ENCODE measurements around the gene MOB2.

MOB2 gene

DNA sequence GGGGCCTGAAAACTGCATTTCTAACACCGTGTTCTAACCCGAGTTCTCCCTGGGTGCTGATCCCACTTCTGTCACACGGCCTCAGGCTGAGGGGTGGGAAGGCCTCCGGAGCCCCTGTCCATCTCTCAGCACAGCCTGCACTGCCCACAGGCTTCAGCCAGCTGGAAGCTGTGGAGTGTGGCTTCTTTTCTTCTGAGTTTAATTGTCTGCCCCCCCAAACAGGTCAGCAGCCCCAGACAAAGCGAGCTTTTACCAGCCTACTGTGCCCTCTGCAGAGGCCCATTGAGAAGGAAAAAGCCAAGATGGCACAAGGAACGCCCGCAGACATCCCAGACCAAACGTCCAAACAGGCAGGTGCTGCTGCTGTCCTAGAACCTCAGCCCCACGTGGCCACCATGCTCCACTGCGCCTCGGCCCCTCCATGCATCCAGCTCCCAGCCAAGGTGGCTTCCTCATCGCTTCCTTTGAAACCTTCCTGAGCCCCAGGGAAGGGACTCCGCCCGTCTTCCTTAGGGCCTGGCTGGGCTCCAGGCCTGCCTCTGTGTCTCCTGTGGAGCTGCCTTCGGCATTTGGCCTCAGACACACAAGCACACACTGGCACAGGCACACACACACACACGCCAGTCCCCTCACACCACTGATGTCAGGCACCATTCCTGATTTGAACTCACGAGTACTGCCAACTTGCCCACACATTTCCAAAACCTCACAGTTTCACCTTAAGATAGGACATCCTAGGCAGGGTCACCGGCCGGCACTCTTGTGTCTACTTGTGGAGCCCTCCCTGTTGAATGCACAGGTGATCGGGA, 1.7 kb downstream of the MOB2 start:
- DNase-seq (ENCODE audit: low spot score) = no peak

DNA sequence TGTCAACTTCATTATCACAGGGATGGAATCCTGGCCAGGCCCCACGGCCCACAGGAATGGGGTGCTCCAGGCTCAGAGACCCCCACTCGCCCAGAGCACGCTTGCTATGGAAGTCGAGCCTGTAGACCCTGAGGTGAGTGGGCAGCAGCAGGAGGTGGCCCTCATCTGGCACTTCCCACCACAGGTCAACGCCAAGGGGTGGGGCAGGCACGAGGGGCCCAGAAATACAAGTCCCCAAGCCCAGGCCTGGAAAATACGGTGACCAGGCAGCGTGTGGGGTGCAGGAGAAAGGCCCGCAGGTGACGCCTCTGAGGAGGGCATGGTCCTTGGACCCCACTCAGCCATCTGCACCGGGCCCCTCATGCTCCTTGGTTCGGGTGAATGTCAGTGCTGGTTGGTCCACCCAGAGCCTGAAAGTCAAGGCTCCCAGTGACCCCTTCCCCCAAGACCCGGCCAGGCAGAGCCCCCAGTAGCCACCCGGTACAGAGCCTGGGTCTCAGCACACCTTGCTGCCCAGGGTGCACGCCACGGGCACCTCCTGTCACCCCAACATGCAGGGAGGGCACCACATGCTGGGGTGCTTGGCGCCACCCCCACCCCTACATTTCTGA, 2.4 kb downstream of the MOB2 start:
- no peak for DNase-seq (ENCODE audit: low spot score)

DNA sequence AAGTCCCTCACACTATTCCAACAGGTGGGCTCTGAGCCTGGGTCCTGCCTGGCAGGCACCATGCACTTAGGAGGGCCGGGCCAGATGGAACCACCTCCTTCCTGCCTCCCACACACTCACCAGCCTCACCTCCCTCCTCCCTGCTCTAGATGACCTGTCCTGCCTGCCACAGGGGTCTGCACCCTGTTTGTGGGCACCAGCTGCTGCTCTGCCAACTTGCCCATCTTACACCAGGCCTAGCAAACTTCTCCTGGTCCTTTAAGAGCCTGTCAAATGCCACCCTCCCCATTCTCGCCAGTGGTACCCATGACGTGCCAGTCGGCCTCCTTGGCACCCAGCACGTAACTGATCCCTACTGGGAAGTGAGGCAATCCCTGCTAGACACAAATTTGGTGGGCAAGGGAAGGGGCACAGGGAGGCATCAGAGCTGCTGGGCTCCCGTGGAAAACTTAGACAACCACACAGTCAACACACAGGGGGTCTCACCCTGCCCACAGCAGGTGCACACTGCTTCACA, 3.1 kb downstream of the MOB2 start:
- DNase-seq (ENCODE audit: low spot score) = no peak

DNA sequence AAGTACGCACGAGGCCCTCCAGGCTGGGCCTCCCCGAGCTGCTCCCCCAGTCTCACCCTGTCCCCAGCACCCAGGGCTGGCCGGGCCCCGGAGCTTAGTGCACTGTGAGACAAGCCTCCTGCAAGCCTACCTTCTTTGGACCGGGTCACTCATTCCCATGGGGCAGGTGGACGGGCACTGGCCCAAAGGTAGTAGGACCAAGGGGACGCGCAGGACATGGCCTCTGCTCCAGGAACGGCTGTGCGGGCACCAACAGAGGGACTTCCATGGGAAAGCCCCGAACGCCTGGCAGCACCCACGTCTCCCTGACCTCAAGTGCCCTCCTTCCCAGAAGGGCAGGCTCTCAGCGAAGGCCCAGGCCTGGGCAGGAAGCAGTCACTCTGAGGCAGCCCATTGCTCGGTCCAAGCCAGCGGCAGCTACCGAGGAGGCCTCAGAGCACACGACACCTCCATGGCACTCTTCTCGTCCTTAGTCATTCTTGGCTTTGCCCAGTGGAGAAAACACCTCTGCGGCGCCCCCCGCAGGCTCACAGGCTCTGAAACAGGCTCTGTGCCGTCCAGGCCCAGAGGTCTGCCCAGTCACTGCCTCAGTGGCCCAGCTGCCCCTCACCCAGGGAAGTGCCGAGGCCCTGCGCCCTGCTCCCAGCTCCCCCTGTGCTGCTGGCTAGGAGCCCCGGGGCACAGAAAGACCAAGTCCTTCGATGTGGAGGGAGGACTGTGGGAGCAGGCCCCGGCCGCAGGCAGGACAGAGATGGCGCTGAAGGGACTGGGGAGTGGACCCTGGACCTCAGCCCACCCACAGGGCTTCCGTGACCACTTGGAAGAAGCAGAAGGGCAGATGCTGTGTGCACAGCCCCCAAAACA, 3.8 kb downstream of the MOB2 start:
- DNase-seq (ENCODE audit: low spot score) = no peak

DNA sequence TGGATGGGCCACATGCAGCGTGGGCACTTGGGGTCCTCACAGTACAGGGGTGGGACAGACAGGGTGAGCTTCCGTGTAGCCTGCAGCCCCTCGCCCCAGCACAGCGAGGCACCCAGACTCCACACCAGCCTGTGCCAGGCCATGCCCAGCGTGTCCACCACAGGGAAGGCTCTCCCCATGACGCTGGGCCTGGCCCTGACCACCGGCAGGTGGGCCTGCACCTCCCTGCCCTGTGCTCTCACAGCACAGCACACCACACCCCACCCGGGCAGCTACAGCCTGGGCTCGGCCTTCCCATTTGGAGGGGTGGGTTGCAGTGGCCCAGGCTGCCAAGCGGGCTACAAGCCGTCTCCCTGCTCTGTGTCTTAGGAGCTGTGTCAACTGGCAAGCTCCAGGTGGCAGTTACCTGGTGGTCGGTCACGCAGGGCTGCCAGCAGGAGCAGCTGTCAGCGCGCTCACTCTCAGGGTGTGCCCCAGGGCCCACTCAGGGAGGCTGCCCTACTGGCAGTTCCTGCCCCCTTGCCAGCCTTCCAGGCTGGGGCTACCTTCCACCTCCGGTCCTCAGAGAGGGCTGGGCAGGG, 4.6 kb downstream of the MOB2 start:
- no peak for DNase-seq (ENCODE audit: low spot score)

DNA sequence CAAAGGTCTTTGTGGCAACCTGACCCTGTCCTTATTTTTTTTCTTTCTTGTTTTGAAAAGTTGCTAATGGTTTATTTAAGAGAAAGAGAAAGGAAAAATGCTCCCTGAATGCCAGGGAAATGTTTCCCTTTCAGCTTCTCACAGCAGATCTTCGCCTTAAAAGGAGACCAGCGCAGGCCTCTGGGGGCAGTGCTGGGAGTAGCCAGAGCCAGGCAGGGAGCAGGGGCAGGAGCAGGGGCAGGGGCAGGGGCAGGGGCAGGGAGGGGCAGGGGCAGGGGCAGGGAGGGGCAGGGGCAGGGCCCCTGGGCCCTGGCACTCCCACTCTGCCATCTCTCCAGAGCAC, 5.1 kb downstream of the MOB2 start:
- DNase-seq (ENCODE audit: low spot score) = no peak

DNA sequence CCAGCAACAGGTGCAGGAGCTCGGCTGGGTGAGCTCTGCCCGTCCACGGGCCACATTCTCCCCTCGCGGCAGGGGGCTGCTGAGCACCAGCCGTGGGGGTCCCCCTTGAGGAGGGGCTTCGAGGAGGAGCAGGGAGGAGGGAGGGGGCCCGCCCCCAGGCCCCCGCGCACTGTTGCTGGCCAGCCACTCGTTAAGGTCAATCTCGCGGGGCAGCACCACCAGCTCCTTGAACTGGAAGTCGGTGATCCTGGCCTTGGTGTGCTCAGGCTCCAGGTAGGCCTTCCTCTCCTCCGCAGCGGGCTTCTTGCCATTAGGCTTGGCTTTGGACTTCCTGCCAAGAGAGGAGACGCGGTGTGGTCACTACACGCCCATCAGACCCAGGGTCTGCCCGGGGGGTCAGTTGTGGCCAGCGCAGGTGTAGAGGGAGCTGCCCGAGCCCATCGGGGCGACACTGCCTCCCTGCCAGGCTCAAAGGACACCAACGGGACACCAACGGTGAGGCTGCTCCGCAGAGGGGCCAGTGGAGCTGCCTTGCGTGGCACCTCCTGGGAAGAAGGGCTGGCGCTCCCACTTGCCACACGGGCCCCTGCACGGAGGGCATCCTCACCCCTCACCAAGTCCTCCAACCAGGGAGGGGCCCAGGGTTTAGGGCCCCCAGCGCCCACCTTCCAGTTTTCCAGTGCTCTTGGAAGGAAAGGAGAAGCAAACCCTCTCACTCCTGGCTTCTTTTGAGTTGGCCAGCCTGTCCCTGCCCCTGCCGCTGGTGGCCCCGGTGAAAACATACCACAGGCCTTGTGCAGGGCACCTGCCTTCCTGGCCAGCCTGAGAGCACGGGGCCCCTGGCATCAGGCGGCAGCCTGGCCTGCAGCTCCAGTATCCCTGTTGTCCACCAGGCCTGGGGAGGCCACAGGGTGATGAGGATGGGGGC, 5.8 kb downstream of the MOB2 start:
- no peak for DNase-seq (ENCODE audit: low spot score)

DNA sequence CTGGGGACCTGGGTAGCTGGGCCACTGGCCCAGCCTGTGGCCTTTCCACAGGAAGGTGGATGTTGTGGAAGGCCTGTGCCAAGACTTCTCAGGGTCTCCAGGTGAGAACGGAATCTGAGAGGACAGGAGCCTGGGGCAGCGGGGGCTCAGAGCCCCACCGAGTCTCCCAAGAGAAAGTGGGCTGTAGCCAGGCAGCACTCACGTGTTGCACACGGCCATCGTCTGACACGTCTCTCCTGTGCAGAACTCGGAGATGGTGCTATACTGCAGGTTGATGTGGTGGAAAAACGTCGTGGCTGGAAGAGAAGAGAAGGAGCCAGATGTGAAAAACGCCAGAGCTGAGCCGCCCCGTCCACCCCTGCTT, 6.4 kb downstream of the MOB2 start:
- no peak for DNase-seq (ENCODE audit: low spot score)

DNA sequence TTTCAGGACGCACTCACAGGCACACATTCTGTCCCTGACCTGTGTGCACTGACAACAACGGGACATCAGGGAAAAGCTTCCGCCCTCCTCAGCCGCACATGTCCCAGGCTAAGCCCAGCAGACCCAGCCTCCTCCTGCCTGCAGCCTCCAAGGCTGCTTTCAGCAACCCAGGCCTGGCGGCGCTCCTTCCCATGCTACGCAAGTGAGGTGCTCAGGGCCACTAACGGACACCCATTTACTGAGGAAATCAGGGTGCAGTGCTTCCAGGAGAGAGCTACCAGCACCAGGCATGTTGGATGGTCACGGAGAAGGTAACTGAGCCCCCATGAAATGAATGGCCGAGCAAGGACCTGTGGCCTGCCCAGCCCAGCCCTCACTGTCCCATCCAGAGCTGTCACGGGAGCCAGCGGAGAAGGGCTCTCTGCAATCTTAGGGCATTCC, 6.9 kb downstream of the MOB2 start:
- DNase-seq (ENCODE audit: low spot score) = no peak

DNA sequence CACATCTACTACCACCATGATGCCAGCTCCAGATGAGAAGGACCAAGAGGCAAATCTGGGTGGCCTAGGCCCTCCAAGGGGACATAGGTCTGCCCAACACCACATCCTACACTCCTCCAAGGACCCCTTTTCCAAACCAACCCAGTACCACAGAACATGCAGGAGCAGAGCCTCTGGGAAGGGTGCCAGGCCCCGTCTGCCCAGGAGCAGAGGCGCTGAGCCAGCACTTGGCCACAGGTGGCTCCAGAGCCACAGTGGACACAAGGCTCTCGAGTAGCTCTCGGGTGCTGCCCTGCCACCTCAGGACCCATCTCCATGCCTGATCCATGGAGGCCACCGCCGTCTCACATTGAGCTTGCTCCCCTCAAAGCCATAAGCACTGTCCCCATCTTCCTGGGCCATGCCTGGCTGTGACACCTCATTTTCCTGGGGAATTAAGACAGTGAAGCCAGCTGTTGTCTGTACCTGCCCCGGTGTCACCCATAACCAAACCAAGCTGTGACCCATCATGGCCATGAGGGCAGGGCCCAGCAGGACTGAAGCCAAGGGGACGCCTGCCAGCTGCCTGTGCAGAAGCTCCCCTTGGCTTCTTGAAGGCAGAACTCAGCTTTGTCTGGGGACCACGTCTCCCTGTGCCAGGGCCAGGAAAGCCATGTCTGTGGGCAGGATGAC, 7.4 kb downstream of the MOB2 start:
- DNase-seq (ENCODE audit: low spot score) = no peak

DNA sequence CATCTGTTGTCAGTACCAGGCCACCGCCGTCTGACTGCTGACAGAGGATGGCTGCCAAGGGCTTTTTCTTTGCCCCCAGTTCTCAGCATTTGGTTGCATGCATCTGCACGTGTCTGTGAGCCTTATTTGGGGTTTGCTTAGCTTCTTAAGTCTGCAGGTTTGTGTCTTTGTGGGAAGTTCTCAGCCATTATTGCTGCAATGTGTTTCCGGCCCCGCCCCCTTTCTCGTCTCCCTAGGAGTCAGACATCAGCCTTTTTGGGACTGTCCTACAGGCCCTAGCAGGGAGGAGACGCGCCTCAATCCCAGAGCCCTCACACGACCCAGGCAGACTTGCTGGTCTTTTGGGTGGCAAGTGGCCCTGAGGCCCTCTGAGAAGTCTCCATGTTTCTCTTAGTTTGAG, 8.0 kb downstream of the MOB2 start:
- no peak for DNase-seq (ENCODE audit: low spot score)

DNA sequence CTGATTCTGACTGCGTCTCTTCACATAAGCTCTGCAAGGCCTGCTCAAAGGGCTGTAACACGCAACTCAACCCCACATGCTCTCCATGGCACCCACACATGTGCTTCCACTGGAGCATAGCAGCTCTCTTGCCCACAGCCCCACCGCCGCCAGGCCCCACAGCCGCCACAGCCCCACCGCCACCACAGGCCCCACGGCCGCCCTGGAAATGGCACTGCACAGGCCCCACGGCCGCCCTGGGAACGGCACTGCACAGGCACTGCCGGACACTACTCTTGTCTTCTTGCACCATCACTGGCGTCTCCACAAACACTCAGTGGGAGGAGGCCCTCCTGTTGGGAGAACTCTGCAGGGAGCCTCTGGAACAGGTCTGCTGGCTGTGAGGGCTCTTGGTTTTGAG, 8.6 kb downstream of the MOB2 start:
- no peak for DNase-seq (ENCODE audit: low spot score)

DNA sequence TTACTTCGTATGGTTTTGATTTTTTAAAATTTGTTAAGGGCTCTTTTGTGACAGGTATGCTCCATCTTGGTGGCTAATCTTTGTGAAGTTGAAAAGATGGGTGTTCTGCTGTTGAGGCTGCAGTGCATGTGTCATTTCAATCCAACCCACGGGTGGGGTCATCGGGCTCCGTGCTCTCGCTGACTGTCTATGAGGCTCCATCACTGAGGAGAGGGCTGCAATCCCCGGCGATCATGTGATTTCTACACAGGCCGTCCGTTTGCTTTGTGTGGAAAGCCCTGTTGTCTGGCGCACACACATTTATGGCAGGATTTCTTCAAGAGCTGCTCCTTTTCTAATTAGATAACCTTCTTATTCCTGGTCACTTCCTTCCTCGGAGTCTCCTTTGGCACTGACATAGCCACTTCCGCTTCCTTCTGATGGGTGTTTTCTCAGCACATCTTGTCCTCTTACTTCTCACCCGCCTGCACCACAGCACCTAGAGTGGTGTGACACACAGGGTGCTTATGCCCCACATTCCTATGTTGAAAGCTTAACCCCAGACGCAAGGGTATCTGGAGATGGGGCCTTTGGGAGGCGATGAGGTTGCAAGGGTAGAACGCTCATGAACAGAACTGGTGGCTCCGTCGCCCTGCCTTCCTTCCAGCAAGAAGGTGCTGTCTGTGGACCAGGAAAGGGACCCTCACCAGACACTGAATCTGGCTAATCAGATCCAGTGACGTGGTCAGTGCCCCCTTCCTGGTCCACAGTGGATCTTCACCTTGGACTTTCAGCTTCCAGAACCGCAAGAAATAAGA, 9.4 kb downstream of the MOB2 start:
- no peak for DNase-seq (ENCODE audit: low spot score)

DNA sequence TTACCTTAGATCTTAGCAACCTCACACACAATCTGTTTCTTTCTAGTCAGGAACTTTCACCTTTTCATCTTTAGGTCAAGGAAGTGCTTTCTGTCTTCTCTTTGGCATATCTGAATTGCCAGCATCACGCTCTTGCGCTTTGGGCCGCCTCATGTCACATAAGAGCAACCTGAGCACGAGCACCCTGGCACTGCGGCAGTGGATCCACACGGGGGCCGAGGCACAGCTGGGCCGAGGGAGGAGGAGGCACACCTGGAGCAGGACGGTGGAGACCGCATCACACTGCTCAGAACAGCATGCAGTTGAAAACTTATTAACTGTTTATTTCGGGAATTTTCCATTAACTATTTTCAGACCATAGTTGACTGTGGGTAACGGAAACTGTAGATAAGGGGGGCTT, 10.7 kb downstream of the MOB2 start:
- no peak for DNase-seq (ENCODE audit: low spot score)

DNA sequence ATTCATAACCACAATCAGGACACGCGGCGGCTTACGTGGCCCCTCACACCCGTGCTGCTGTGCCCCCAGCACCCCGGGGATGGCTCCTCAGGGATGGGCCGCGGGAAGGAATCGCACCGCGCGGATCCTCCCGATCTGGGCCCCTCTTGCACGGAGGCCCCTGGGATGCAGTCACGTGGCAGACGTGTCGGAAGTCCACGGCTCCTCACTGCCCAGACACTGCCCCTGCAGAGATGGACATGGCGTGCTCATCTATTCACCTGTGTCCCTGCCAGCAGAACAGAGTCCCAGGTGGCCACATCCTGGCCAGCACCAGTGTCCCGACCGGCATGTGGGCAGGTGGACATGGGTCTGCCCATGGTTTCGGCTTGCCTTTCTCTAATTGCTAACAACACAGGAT, 12.8 kb downstream of the MOB2 start:
- DNase-seq (ENCODE audit: low spot score) = no peak

DNA sequence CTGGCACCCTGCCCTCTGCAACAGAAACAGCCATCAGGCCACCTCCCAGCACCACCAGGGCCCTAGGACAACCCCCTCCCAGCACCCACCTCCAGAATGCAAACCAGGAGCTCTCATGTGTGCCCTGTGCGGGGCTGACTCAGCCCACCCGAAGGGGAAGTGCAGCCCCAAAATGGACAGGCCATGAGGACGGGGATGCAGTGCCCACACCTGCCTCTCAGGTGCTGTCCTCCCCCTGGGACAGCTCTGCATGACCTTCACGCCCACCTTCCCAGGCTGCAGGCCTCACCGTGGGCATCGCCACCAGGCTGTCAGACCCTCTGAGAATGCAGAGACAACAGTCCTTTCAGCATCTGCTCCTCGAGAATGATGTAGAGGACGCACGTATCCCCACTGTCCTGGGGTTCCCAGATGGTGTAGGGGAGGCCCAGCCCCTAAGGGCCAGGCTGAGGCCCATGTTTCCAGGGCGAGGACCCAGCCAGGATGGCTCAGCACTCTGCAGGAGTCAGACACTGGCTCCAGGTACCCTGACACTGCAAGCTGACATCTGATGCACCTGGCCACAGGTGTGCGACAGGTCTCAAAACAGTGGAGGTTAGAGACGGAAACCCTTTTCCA, 13.5 kb downstream of the MOB2 start:
- no peak for DNase-seq (ENCODE audit: low spot score)

DNA sequence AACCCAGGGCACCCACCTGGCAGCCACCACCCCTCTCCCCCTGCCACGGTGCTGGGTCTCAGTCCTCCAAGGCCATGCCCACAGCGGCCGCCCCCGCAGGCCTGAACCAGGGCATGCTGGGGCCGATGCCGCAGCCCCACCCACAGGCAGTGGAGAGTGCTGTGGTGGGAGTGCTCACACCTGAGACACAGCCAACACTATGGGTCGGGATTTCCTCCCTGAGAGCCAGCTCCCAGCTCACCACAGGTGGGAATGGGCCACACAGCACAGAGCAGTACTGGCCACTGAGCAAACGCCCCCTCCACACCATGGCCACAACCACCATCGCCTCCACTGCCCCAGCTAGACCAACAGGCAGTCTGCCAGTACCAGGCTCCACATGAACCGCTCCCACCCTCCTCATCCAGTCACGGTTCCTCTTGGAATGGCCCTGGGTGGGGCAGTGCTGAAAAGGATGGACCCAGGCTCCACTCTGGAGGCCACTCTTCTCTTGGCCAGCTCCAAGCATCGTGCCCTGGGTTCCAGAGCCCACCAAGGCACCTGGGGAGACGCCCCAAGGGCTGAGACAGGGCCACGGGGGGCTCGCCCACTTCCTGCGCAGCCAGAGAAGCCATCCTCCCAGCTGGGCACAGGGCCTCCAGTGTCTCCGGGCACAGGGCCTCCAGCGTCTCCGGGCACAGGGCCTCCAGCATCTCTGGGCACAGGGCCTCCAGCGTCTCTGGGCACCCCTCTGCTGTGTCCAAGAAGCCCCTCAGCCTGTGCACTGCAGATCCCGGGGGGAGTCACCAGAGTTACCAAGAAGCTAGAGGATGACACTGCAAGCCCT, 14.2 kb downstream of the MOB2 start:
- no peak for DNase-seq (ENCODE audit: low spot score)

DNA sequence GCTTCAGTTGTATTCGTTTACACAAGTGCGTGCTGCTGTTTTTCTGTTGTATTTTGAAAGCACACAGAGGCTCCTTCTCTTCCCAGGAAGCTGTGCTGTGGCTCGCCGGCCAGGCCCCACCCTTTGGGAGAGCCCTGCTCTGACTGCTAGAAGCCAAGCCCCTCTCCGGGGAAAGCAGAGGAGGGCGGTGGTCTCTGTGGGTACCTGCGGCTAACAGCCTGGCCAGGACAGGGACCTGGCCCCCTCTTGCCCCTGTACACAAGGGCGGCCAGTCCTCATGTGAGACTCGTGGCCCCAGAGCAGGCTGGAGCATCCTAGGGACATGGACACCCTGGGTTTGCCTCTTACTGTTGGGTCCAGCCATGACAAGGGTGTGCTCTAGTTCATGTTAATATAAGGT, 14.8 kb downstream of the MOB2 start:
- no peak for DNase-seq (ENCODE audit: low spot score)

Data from RKO (cell line).